Kidney (tissue), 14 donors: ENCODE data around the gene SPTAN1. TPM values are rescaled to one million over a fixed set of nuclear protein-coding genes. Genes with fewer than 3 reads are reported as not detected.

Experiments
- DNase-seq, 5 donors: peaks; one replicate each; pipeline ENCODE4 v3.0.0-alpha.2; 2013 to 2020
- FAIRE-seq: peaks from 2 replicates; lab custom pipeline; 2012; peaks lifted over from hg19 to GRCh38; lab: Jason Lieb, UNC
- H3K27ac ChIP-seq, 2 donors: one replicate each; pipeline ENCODE4 v1.7.0; 2013; ENCODE audit warnings: low read depth in 2 of 2, low read length in 2 of 2, inconsistent platforms in 1 of 2
- H3K27me3 ChIP-seq: one replicate; pipeline ENCODE4 v1.7.1; 2013; ENCODE audit warnings: low read length, inconsistent platforms; ENCODE audit not compliant: control insufficient read depth, insufficient read depth
- H3K36me3 ChIP-seq, 3 donors: one replicate each; pipeline versions ENCODE4 v1.7.0 to v1.7.1; 2013; ENCODE audit warnings: low read length in 3 of 3, control low read depth in 1 of 3, inconsistent platforms in 1 of 3; ENCODE audit not compliant: insufficient read depth in 3 of 3, control insufficient read depth in 2 of 3
- H3K4me1 ChIP-seq, 3 donors: one replicate each; pipeline versions ENCODE4 v1.7.0 to v1.7.1; 2013; ENCODE audit warnings: low read length in 3 of 3, inconsistent platforms in 1 of 3, low read depth in 1 of 3; ENCODE audit not compliant: control insufficient read depth in 2 of 3, insufficient read depth in 2 of 3
- H3K4me3 ChIP-seq, 3 donors: one replicate each; pipeline versions ENCODE4 v1.7.0 to v1.8.1; 2013; ENCODE audit warnings: low read length in 3 of 3, control low read depth in 1 of 3, inconsistent platforms in 1 of 3
- H3K9ac ChIP-seq, 3 donors: one replicate each; pipeline versions ENCODE4 v1.7.0 to v1.7.1; 2013; ENCODE audit warnings: low read length in 3 of 3, control low read depth in 1 of 3, inconsistent platforms in 1 of 3
- H3K9me3 ChIP-seq, 3 donors: one replicate each; pipeline versions ENCODE4 v1.7.0 to v1.7.1; 2013; ENCODE audit warnings: low read length in 3 of 3, control low read depth in 1 of 3, inconsistent platforms in 1 of 3; ENCODE audit not compliant: control insufficient read depth in 2 of 3, insufficient read depth in 1 of 3
- CTCF ChIP-seq: IDR thresholded peaks from 3 replicates; pipeline ENCODE4 v1.5.1; 2012; ENCODE audit warnings: mild to moderate bottlenecking, moderate library complexity, borderline replicate concordance; ENCODE audit not compliant: insufficient read depth; ENCODE audit errors: extremely low read depth
- intact Hi-C: fragments of 100-400 bp; cut with DNase I; formaldehyde crosslinking; loops from one replicate; pipeline ENCODE4 v1.11.1; 2022
- polyA plus RNA-seq: library from polyadenylated mRNA; stranded (reverse); fragments of 350-450 nt; fragmentation: Illumina TruSeq; extraction: RNeasy Lipid Tissue Mini Kit (QIAGEN cat#74804); gene quantifications from one replicate; pipeline ENCODE4 v1.2.3, GENCODE V29; 2014; ENCODE audit warnings: low read depth, low replicate concordance; ENCODE audit not compliant: insufficient read depth
- total RNA-seq: library from RNA; stranded (reverse); fragmentation: NEBNext Ultra II Directional; extraction: Animal tissue kit (Norgen Biotek cat#: 25700); gene quantifications from one replicate; pipeline ENCODE4 v1.2.1, GENCODE V29; 2021
- donor health status: control.
- donor health status: control.
- donor health status: control.
- donor health status: control.
- donor health status: control.
- donor health status: DM: yes; HTN: yes; CAD: no.
- donor health status: Normal renal cell carcinoma (clear cell type).

SPTAN1 gene
- total and polyA plus RNA-seq, 2 donors from 2014 or later: 210 to 354 TPM

GRCh38 chr9:128634651-128635262 is 82.4 kb downstream of the SPTAN1 start:
- H3K4me1 ChIP-seq: peaks cover 0 to 23% (median 9%) of the 10 kb centered on the region in 3 donors
- peak overlapping the region; percentile 62 to 76 for H3K27ac ChIP-seq
- peaks cover 0 to 44% (median 28%) of the 10 kb centered on the region in 3 donors for H3K36me3 ChIP-seq
- FAIRE-seq (no peak), DNase-seq (peak in 1 of 5 donors; percentile 84)
- intact Hi-C loops: no loop called here
- H3K9me3 ChIP-seq: no peaks in the 10 kb centered on the region
- no peak for TF ChIP-seq CTCF
- H3K4me3 ChIP-seq: peak overlapping the region in 1 of 3 donors; percentile 17
- H3K9ac ChIP-seq: peak overlapping the region in 2 of 3 donors; percentile 4 to 58
- H3K27me3 ChIP-seq: no peaks in the 10 kb centered on the region

GRCh38 chr9:128635266-128636023 is 83.1 kb downstream of the SPTAN1 start:
- H3K9me3 ChIP-seq: no peaks in the 10 kb centered on the region
- no peak for FAIRE-seq
- H3K36me3 ChIP-seq: peaks cover 2 to 37% (median 26%) of the 10 kb centered on the region in 3 donors
- intact Hi-C loops: no loop called here
- H3K27me3 ChIP-seq: no peaks in the 10 kb centered on the region
- peak overlapping the region in 1 of 3 donors; percentile 17 for H3K4me3 ChIP-seq
- TF ChIP-seq CTCF: peak; percentile 29
- peaks cover 0 to 23% (median 9%) of the 10 kb centered on the region in 3 donors for H3K4me1 ChIP-seq
- peak; percentile 68 to 98 (median 76) for DNase-seq
- H3K27ac ChIP-seq: peak overlapping the region; percentile 93
- H3K9ac ChIP-seq: peak overlapping the region in 1 of 3 donors; percentile 58

- FAIRE-seq (no peak), DNase-seq (peak in 2 of 5 donors; percentile 39 to 89)
- H3K27me3 ChIP-seq: no peaks in the 10 kb centered on the region
- H3K9me3 ChIP-seq: no peaks in the 10 kb centered on the region
- no peak overlapping the region for H3K4me3 ChIP-seq
- peak overlapping the region; percentile 93 for H3K27ac ChIP-seq
- H3K4me1 ChIP-seq: peaks cover 0 to 23% (median 9%) of the 10 kb centered on the region in 3 donors
- intact Hi-C loops: no loop called here
- no peak overlapping the region for H3K9ac ChIP-seq
- peak; percentile 31 for TF ChIP-seq CTCF
- H3K36me3 ChIP-seq: peaks cover 3 to 34% (median 26%) of the 10 kb centered on the region in 3 donors
Measured at GRCh38 chr9:128636024-128636390, 83.6 kb downstream of the SPTAN1 start.
